Retina (tissue), 1 donor: ENCODE measurements around the gene LOXL3.
A peak's percentile ranks its signal among the peaks of the same experiment; 100 is the strongest.
"Not testable (repeated sequence)": the region's sequence is repeated elsewhere in the genome, so short reads cannot be mapped to it uniquely, and the experiment has no call there.

Experiments used
- DNase-seq: peaks from one replicate; pipeline ENCODE4 v3.0.0-alpha.2; 2016

LOXL3 gene

GRCh38 chr2:74503506-74504475 lies 50.0 kb downstream of the LOXL3 start:
- peak; percentile 16 for DNase-seq

- DNase-seq, result peak; percentile 75
Observed at GRCh38 chr2:74502720-74503505, 50.8 kb downstream of the LOXL3 start.

- DNase-seq, result peak; percentile 54
Observed at GRCh38 chr2:74502147-74502719, 51.5 kb downstream of the LOXL3 start.

GRCh38 chr2:74501335-74502071 lies 52.2 kb downstream of the LOXL3 start:
- DNase-seq, result peak; percentile 37

DNA sequence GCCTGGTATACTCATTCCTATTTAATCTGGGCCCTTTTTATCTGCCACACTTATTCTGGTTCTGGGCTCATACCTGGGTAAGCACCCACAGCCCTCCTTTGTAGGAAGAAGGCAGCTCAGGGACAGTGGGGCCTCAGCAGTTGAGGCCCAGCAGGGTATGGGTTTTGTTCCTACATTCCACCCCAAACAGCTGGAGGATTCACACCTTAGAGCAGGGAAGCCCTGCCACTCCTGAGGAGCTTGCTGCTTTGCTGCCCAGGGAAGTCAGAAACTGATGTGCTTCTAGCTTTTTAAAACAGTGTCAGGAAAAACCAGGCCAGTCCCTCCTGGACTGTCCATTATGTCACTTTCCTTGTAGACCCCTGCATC lies 53.2 kb downstream of the LOXL3 start:
- DNase-seq, result peak; percentile 16

DNA sequence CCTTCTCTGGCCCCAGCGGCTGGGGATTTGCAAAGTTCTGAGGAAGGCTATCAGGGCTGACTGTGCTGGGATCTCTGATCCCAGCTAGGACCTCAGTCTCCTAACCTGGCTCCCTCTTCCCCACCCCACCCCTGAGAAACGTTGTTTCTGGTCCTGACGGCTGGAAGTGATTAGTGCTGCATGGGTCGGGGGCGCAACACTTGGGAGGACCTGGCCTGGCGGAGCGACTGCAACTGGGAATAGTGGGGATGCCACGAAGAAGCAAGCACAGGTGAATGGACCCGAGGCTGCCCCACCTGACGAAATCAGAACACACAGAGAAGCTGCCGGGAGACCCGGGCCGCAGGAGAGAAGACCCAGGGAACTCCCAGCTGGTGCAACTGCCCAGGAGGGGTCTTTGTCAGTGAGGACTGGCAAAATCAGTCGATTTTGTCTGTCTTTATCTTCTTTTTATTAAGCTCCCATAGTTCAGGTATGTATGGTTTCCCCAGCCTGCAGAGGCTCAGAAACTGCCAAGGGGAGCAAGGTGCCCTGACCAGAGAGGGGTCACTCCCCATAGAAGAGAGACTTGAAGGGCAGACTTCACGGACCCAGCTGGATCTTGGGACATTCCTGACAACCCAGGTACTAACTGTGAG lies 53.7 kb downstream of the LOXL3 start:
- no peak for DNase-seq

GRCh38 chr2:74499267-74499939 lies 54.3 kb downstream of the LOXL3 start, which contains the start of gene LBX2:
LBX2 (minus strand) TSS chr2:74499603; CDS start chr2:74499537, 66 bp downstream.
- DNase-seq, result peak; percentile 62

DNA sequence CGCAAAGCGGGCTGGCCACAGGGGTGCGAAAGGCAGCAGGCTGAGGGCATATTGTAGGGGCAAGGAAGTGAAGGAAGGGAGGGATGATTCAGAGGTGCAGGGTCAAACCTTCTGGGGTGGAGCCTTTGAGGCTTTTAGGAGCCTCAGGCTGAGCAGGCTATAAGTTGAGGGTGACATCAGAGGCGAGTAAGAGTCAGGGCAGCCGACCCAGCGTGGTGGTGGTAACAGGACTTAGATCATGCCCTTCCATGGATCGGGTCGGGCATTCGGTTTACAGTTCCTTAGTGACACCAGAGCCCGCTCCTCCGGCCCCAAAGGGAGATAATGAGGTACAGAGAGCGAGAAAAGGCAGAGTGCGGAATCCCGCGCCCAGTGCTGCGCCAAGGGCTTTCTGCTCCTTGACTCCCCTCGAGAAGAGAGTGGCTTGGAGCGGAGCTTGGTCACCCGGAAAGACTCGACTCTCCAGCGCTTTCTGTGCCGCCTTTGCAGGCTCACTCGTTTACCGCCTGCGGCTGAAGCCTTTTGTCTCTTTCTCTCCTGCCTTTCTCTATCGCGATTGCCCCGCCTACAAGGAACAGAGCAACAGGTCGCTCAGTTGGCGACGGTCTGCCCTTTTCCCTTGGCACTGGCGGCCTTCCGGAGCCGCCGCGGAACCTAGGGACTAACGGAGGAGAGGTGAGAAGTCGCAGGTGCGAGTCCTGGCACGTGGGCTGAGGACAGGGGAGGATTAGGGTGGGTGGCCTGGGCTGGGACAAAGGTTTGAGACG lies 55.1 kb downstream of the LOXL3 start:
- peak; percentile 76 for DNase-seq

DNA sequence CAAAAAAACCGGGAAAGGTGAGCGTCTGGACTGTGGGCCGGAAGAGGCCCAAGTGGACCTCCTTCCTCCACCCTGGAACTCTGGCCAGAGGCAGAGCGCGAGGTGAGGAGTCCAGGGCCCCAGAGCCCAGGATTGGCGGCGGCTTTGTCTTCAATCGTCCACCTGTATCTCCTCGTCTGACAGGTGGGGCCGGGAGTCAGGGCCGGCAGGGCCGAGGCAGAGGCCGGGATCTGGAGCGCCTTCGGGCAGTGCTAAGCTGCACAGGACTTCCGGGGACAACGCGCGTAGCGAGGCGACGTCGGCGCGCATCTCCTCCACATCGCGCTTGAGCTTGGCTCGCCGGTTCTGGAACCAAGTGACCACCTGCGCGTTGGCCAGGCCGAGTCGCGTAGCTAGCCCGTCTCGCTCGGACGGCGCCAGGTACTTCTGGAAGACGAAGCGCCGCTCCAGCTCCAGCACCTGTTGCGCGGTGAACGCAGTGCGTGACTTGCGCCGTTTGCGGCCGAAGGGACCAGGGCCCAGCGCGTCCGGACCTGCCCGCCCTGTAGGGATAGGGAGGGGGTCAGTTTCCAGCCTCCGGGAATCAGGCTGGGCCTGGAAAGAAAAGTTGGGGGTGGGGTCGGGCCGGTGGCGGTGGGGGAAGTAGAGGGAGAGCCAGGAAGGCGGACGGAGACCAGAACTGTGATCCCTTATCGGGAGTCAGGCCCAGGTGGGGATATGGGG lies 55.8 kb downstream of the LOXL3 start:
- DNase-seq, result peak; percentile 60

DNA sequence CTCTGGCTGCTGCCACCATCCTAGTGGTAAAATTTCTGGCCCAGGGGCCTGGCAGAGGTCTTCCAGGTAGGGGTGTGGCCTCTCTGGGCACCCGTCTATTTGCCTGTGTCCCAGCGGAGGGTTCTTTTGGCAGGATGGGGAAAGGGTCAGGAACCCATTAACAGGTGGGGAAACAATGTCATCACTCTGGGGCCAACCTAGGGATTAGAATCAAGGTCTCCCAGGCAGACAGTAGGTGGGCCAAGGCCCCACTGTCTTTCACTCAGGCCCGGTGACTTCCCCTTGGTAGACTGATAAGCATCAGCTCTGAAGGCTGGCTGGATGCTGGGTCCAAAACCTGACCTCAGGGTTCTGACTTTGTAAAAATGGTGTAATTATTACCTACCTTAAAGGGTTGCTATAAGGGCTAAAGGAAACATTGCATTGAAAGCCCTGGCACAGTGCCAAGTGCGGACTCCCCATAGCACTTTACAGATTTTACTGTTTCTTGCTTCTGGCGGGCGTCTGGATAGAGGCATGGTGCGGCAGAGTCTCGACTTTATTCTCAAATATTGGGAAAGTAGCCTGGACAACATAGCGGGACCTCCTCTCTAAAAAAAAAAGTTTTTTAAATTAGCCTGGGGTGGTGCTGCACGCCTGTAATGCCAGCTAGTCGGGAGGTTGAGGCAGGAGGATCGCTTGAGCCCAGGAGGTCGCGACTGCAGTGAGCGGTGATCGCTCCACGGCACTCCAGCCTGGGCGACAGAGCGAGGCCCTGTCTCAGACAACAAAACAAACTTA lies 56.6 kb downstream of the LOXL3 start:
- DNase-seq, result no peak

GRCh38 chr2:74495440-74495839 lies 58.3 kb downstream of the LOXL3 start:
- no peak for DNase-seq

DNA sequence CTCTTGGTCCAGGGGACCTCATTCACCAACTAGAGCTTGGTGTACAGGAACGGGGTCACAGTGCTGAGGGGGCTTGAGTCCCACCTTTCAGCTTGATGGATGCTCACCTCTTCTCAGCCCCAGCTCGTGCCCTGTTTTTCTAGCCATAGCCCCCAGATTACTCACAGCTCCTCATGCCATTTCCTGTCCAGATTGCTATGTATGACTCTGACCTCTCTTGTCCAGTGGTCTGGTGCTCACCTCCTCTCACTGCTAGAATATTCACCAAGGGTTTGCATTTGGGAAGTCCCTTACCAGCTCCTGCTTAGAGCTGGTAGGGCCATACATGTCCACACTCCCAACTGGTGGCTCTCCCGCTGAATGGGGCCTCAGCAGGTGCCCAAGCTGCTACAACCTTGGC lies 60.2 kb downstream of the LOXL3 start:
- no peak for DNase-seq

GRCh38 chr2:74491648-74492544 lies 61.8 kb downstream of the LOXL3 start:
- no peak for DNase-seq

DNA sequence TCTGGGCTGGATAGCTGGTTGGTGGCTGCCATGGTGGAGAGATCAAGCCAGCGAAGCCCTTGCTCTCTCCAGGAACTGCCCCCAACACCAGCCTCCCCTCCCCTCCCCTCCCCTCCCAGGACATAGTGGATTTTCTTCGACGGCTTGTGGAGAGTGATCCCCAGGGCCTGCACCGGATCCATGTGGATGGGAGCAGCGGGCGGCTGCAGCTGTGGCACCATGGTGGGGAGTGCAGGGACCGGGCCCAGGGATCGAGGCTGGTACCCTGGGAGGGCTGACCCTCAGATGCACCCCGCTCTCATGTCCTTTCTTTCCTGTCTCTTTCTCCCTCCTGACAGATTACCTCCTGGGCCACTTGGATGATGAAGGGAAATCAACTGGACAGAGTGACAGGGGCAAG lies 63.8 kb downstream of the LOXL3 start:
- no peak for DNase-seq

- no peak for DNase-seq
Observed at GRCh38 chr2:74488643-74489481, 64.9 kb downstream of the LOXL3 start.

DNA sequence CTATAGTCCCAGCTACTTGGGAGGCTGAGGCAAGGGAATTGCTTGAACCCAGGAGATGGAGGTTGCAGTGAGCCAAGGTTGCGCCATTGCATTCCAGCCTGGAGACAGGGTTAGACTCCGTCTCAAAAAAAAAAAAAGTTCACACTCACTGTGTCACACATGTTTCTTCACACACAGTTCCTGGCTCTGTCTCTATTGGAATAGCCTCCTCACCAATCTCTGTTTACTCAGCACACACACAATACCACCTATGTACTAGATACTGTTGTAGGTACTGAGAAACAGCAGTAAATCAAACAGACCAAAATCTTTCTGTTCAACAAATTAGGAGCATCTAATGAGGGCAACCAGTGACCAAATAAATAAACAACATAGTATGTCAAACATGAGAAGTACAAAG lies 67.6 kb downstream of the LOXL3 start:
- no peak for DNase-seq

DNA sequence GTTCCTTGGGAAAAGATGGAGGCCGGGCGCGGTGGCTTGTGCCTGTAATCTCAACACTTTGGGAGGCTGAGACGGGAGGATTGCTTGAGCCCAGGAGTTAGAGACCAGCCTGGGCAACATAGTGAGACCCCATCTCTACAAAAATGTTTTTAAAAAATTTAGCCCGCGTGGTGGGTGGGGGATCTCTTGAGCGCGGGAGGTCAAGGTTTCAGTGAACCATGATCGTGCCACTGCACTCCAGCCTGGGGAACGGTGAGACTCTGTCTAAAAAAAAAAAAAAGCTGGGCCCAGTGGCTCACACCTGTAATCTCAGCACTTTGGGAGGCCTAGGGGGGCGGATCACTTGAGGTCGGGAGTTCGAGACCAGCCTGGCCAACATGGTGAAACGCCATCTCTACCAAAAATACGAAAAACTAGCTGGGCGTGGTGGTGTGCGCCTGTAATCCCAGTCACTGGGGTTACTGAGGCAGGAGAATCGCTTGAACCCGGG lies 70.0 kb downstream of the LOXL3 start:
- DNase-seq, result not testable (repeated sequence)
